Measurements from ENCODE around the gene ADORA3. TPM values are rescaled to one million over a fixed set of nuclear protein-coding genes. Genes with fewer than 3 reads are reported as not detected.

ADORA3 gene
- total and polyA plus RNA-seq, 8 donors, result 0.45 to 11.0 (median 0.82) TPM

- DNase-seq (peak; percentile 42 to 94 (median 68)), ATAC-seq (peak; percentile 76)
- Histone ChIP-seq H3K27ac (peak overlapping the region; percentile 97 to 99), H3K4me3 (peak overlapping the region; percentile 12 to 31), H3K36me3 (no peaks in the 10 kb centered on the region), H3K9me3 (no peaks in the 10 kb centered on the region), H3K27me3 (no peaks in the 10 kb centered on the region), H3K4me1 (peaks cover 41 to 86% of the 10 kb centered on the region in 2 donors)
- no peak for TF ChIP-seq CTCF (IDR thresholded peaks at IDR 0.05)
- intact Hi-C loops (cut with DNase I), result loop anchor here in 1 of 2 donors (10.0 kb wide), 2 partner anchors 137 to 247 kb away; partner anchors contain the start of gene DDX20
Observed at GRCh38 chr1:111507411-111508201, 4.2 kb upstream of the ADORA3 start.

GRCh38 chr1:111506561-111506960 lies 3.1 kb upstream of the ADORA3 start:
- Histone ChIP-seq H3K27ac (peak overlapping the region; percentile 55 to 99), H3K27me3 (no peaks in the 10 kb centered on the region), H3K9me3 (no peaks in the 10 kb centered on the region), H3K4me1 (peaks cover 34 to 83% of the 10 kb centered on the region in 2 donors), H3K36me3 (no peaks in the 10 kb centered on the region), H3K4me3 (no peak overlapping the region)
- DNase-seq (no peak), ATAC-seq (no peak)
- intact Hi-C loops (cut with DNase I), result loop anchor here in 1 of 2 donors (10.0 kb wide), 2 partner anchors 138 to 248 kb away; partner anchors contain the start of gene DDX20
- TF ChIP-seq CTCF (IDR thresholded peaks at IDR 0.05), result no peak

GRCh38 chr1:111505641-111506119 lies 2.2 kb upstream of the ADORA3 start:
- intact Hi-C loops (cut with DNase I), result loop anchor here in 1 of 2 donors (10.0 kb wide), 2 partner anchors 139 to 249 kb away; partner anchors contain the start of gene DDX20
- Histone ChIP-seq H3K27me3 (no peaks in the 10 kb centered on the region), H3K4me1 (peaks cover 34 to 81% of the 10 kb centered on the region in 2 donors), H3K36me3 (no peaks in the 10 kb centered on the region), H3K9me3 (no peaks in the 10 kb centered on the region), H3K4me3 (no peak overlapping the region), H3K27ac (peak overlapping the region; percentile 55 to 99)
- peak; percentile 3 for ATAC-seq
- TF ChIP-seq CTCF (IDR thresholded peaks at IDR 0.05), result no peak
- peak in 2 of 4 donors; percentile 65 to 69 for DNase-seq

- no peak for ATAC-seq
- Histone ChIP-seq H3K4me1 (peaks cover 24 to 69% of the 10 kb centered on the region in 2 donors), H3K4me3 (no peak overlapping the region), H3K9me3 (no peaks in the 10 kb centered on the region), H3K27ac (peak overlapping the region; percentile 26 to 99), H3K27me3 (no peaks in the 10 kb centered on the region), H3K36me3 (no peaks in the 10 kb centered on the region)
- intact Hi-C loops (cut with DNase I), result loop anchor here in 1 of 2 donors (10.0 kb wide), 2 partner anchors 141 to 251 kb away; partner anchors contain the start of gene DDX20
- no peak for TF ChIP-seq CTCF (IDR thresholded peaks at IDR 0.05)
- DNase-seq, result peak in 1 of 4 donors; percentile 42
Observed at GRCh38 chr1:111504097-111504496, 664 bp upstream of the ADORA3 start.

- Histone ChIP-seq H3K4me1 (peaks cover 3 to 57% of the 10 kb centered on the region in 2 donors), H3K27ac (no peak overlapping the region), H3K27me3 (no peaks in the 10 kb centered on the region), H3K9me3 (no peaks in the 10 kb centered on the region), H3K4me3 (peak overlapping the region in 1 of 2 donors; percentile 6), H3K36me3 (no peaks in the 10 kb centered on the region)
- no peak for TF ChIP-seq CTCF (IDR thresholded peaks at IDR 0.05)
- intact Hi-C loops (cut with DNase I), result loop anchor here in 1 of 2 donors (10.0 kb wide), 2 partner anchors 143 to 253 kb away; partner anchors contain the start of gene DDX20
- no peak for ATAC-seq
- no peak for DNase-seq
Observed at GRCh38 chr1:111501645-111502044, 1.8 kb downstream of the ADORA3 start.
